ENCODE results near the gene MIGA2. TPM values are rescaled to one million over a fixed set of nuclear protein-coding genes. Genes with fewer than 3 reads are reported as not detected.

Gene MIGA2
- total and polyA plus RNA-seq, 2 of the 8 experiments (the other 6 are each of a cell fraction or from before 2014, with no cell fraction given): 24.6 to 39.0 TPM

DNA sequence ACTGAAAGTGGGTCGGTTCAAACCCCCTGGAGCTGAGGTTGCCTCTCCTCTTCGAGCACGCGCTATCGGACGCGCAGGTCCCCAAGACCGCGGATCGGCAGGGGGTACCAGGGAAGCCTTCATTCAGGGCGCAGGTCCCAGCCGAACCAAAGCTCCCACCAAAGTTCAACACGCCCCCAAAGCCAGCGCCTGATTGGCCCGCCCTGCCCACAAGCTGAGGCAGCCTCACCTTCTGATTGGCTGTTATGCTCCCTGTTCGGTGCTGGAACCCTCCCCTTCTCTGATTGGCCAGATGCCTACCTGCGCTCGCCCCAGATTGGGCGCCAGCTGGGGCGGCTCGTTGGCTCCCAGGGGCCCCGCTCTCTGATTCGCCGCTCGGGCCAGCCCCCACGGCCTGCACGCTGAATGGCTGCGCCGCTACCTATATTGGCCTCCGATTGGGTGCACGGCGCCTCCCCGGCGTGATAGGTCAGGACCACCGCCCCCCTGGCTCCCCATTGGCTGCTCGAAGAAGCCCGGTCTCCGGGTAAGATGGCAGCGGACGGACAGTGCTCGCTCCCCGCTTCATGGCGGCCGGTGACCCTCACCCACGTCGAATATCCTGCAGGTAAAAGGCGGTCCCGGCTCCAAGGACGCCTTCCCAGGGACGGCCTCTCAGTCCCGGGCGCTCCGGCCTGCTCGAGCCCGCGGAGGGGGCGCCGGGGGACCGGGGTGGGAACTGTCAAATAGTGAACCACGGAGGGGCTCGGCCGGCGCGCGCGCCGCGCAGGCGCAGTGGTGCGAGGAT is 44.4 kb downstream of the MIGA2 start, which contains the start of gene DOLPP1 (continued):
- TF ChIP-seq CHD7 (IDR thresholded peaks at IDR 0.05; ENCODE audit: insufficient replicate concordance, low read length) (no peak), RBBP5 (IDR thresholded peaks at IDR 0.05; ENCODE audit: borderline replicate concordance, low read depth, low read length) (peak; percentile 44; the same call in 1 of the 2 replicates), TBP (IDR thresholded peaks at IDR 0.05; ENCODE audit: low read depth, low read length) (peak; percentile 73), SIRT6 (IDR thresholded peaks at IDR 0.05; ENCODE audit: low read length) (no peak), SP4 (IDR thresholded peaks at IDR 0.05; ENCODE audit: low read length) (0 out of 2 replicates have a peak, but pooled peaks have one; percentile 57), KDM1A (IDR thresholded peaks at IDR 0.05; ENCODE audit: borderline replicate concordance, low read length) (no peak), PHF8 (conservative IDR thresholded peaks at IDR 0.05; ENCODE audit: low read depth, low read length) (peak; percentile 98), RNF2 (IDR thresholded peaks at IDR 0.05; ENCODE audit: borderline replicate concordance, low read depth, low read length, missing control alignments, poor library complexity, severe bottlenecking) (no peak), HDAC2 (IDR thresholded peaks at IDR 0.05; ENCODE audit: borderline replicate concordance in 1 of 2, low read depth in 2 of 2, low read length in 2 of 2) (peak in 1 of 2 experiments; percentile 83; a peak in 2 of 4 replicates)

Measured in H1 (cell line).